Astrocyte (in vitro differentiated cells and primary cell): ENCODE data around the gene EPB41L3. TPM values are rescaled to one million over a fixed set of nuclear protein-coding genes. Genes with fewer than 3 reads are reported as not detected.
A peak's percentile ranks its signal among the peaks of the same experiment; 100 is the strongest.

Source experiments
- DNase-seq: peaks from one replicate; pipeline ENCODE4 v3.0.0-alpha.2; 2010; ENCODE audit warnings: low read depth
- FAIRE-seq: peaks from 2 replicates; lab custom pipeline; 2011; peaks lifted over from hg19 to GRCh38; lab: Jason Lieb, UNC
- H2AFZ ChIP-seq: 2 replicates; pipeline ENCODE4 v1.6.0; 2012; ENCODE audit warnings: low read depth, low read length, inconsistent platforms
- H3K27ac ChIP-seq: 2 replicates; pipeline ENCODE4 v1.5.1; 2011; ENCODE audit warnings: low read depth, low read length, inconsistent platforms
- H3K27me3 ChIP-seq: 2 replicates; pipeline ENCODE4 v1.6.0; 2011; ENCODE audit warnings: low read length, inconsistent platforms; ENCODE audit not compliant: insufficient read depth
- H3K36me3 ChIP-seq: 2 replicates; pipeline ENCODE4 v1.5.1; 2011; ENCODE audit warnings: low read length, inconsistent platforms; ENCODE audit not compliant: insufficient read depth
- H3K4me1 ChIP-seq: 2 replicates; pipeline ENCODE4 v1.5.1; 2011; ENCODE audit warnings: low read length, inconsistent platforms; ENCODE audit not compliant: insufficient read depth
- H3K4me2 ChIP-seq: 2 replicates; pipeline ENCODE4 v1.6.0; 2012; ENCODE audit warnings: low read length, inconsistent platforms
- H3K4me3 ChIP-seq: 2 replicates; pipeline ENCODE4 v1.5.1; 2011; ENCODE audit warnings: low read depth, mild to moderate bottlenecking, low read length, inconsistent platforms; ENCODE audit not compliant: insufficient read depth
- H3K79me2 ChIP-seq: 2 replicates; pipeline ENCODE4 v1.6.0; 2012; ENCODE audit warnings: mild to moderate bottlenecking, low read length, inconsistent platforms; ENCODE audit not compliant: insufficient read depth
- H3K9ac ChIP-seq: 2 replicates; pipeline ENCODE4 v1.6.0; 2012; ENCODE audit warnings: mild to moderate bottlenecking, low read length, inconsistent platforms
- H3K9me3 ChIP-seq: 2 replicates; pipeline ENCODE4 v1.5.1; 2012; ENCODE audit warnings: low read depth, mild to moderate bottlenecking, low read length, inconsistent platforms; ENCODE audit not compliant: insufficient read depth
- H4K20me1 ChIP-seq: 2 replicates; pipeline ENCODE4 v1.6.0; 2012; ENCODE audit warnings: low read length, inconsistent platforms; ENCODE audit not compliant: insufficient read depth
- H3K27ac Mint-ChIP-seq: one replicate; pipeline ENCODE4 v1.8.0; 2021; ENCODE audit warnings: mild to moderate bottlenecking, mixed read lengths; ENCODE audit not compliant: unreplicated experiment
- H3K27me3 Mint-ChIP-seq: one replicate; pipeline ENCODE4 v1.8.0; 2021; ENCODE audit warnings: low read depth, mixed read lengths; ENCODE audit not compliant: unreplicated experiment
- H3K36me3 Mint-ChIP-seq: one replicate; pipeline ENCODE4 v1.8.0; 2021; ENCODE audit warnings: low read depth, mixed read lengths; ENCODE audit not compliant: unreplicated experiment
- H3K4me1 Mint-ChIP-seq: one replicate; pipeline ENCODE4 v1.8.0; 2021; ENCODE audit warnings: low read depth, mixed read lengths; ENCODE audit not compliant: unreplicated experiment
- H3K4me3 Mint-ChIP-seq: one replicate; pipeline ENCODE4 v1.8.0; 2021; ENCODE audit warnings: mild to moderate bottlenecking, moderate library complexity, mixed read lengths; ENCODE audit not compliant: unreplicated experiment
- H3K9me3 Mint-ChIP-seq: one replicate; pipeline ENCODE4 v1.8.0; 2021; ENCODE audit warnings: mild to moderate bottlenecking, mixed read lengths; ENCODE audit not compliant: unreplicated experiment
- CTCF ChIP-seq: IDR thresholded peaks from 2 replicates; pipeline ENCODE4 v1.5.1; 2011; ENCODE audit warnings: low read depth, mild to moderate bottlenecking, inconsistent platforms, low read length, moderate library complexity; ENCODE audit not compliant: insufficient read depth
- EZH2 ChIP-seq: IDR thresholded peaks from 2 replicates; pipeline ENCODE4 v1.6.1; 2012; ENCODE audit warnings: mild to moderate bottlenecking, low read length, inconsistent platforms; ENCODE audit not compliant: insufficient read depth
- total RNA-seq: library from RNA; stranded (reverse); gene quantifications from 2 replicates; pipeline ENCODE4 v1.2.1, GENCODE V29; 2021

The EPB41L3 gene
- total RNA-seq, 1 donor from 2014 or later = 97.0 TPM

- Histone ChIP-seq H3K9ac (peak overlapping the region; percentile 6), H3K4me3 (no peak overlapping the region), H3K4me1 (peaks cover 10% of the 10 kb centered on the region), H4K20me1 (peaks cover 10% of the 10 kb centered on the region), H2AFZ (no peak overlapping the region), H3K4me2 (peak overlapping the region; percentile 61), H3K36me3 (no peaks in the 10 kb centered on the region), H3K27ac (peak overlapping the region; percentile 14), H3K9me3 (no peaks in the 10 kb centered on the region), H3K27me3 (no peaks in the 10 kb centered on the region), H3K79me2 (peaks cover 34% of the 10 kb centered on the region)
- peaks cover 38% of the 10 kb centered on the region for H3K4me1 Mint-ChIP-seq
- H3K27ac Mint-ChIP-seq = no peak overlapping the region
- H3K36me3 Mint-ChIP-seq = peaks cover 2% of the 10 kb centered on the region
- DNase-seq (peak; percentile 37), FAIRE-seq (peak; percentile 73)
- no peak for TF ChIP-seq CTCF
- no peak overlapping the region for H3K4me3 Mint-ChIP-seq
- no peaks in the 10 kb centered on the region for H3K9me3 Mint-ChIP-seq
- no peaks in the 10 kb centered on the region for H3K27me3 Mint-ChIP-seq
Observed at GRCh38 chr18:5519448-5520298, 24.1 kb downstream of the EPB41L3 start.

- H3K9me3 Mint-ChIP-seq = no peaks in the 10 kb centered on the region
- peak overlapping the region; percentile 10 for H3K27ac Mint-ChIP-seq
- H3K4me3 Mint-ChIP-seq = peak overlapping the region; percentile 23
- Histone ChIP-seq H3K9ac (peak overlapping the region; percentile 10), H3K4me2 (peak overlapping the region; percentile 61), H3K9me3 (no peaks in the 10 kb centered on the region), H3K4me3 (peak overlapping the region; percentile 7), H3K27ac (peak overlapping the region; percentile 19), H4K20me1 (peaks cover 10% of the 10 kb centered on the region), H3K79me2 (peaks cover 30% of the 10 kb centered on the region), H2AFZ (no peak overlapping the region), H3K4me1 (peaks cover 10% of the 10 kb centered on the region), H3K36me3 (no peaks in the 10 kb centered on the region), H3K27me3 (no peaks in the 10 kb centered on the region)
- H3K36me3 Mint-ChIP-seq = peaks cover 2% of the 10 kb centered on the region
- peaks cover 43% of the 10 kb centered on the region for H3K4me1 Mint-ChIP-seq
- TF ChIP-seq EZH2 = no peak
- no peak for TF ChIP-seq CTCF
- DNase-seq (peak; percentile 68), FAIRE-seq (peak; percentile 62)
- H3K27me3 Mint-ChIP-seq = no peaks in the 10 kb centered on the region
Observed at GRCh38 chr18:5518899-5519371, 24.9 kb downstream of the EPB41L3 start.
